ENCODE data around the gene AGMO.

DNA sequence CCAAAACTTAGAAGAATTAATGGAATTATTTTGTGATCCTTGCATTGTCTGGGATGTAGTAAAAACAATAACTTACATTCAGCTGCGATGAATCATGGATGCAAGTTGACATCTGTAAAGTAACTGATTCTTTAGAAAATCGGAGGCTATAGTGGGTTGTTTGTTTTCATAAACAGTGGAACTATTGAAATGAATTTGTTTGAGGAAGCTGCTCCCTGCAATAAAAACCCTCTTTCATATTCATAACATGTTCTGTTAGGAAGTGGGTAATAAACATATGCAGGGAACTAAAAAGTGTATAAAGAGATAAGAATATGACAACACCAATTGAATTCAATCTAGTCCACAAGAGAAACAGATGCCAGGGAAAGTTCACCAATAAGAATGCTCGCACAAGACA is 53.6 kb downstream of the AGMO start:
- TF ChIP-seq, protein P1, sequence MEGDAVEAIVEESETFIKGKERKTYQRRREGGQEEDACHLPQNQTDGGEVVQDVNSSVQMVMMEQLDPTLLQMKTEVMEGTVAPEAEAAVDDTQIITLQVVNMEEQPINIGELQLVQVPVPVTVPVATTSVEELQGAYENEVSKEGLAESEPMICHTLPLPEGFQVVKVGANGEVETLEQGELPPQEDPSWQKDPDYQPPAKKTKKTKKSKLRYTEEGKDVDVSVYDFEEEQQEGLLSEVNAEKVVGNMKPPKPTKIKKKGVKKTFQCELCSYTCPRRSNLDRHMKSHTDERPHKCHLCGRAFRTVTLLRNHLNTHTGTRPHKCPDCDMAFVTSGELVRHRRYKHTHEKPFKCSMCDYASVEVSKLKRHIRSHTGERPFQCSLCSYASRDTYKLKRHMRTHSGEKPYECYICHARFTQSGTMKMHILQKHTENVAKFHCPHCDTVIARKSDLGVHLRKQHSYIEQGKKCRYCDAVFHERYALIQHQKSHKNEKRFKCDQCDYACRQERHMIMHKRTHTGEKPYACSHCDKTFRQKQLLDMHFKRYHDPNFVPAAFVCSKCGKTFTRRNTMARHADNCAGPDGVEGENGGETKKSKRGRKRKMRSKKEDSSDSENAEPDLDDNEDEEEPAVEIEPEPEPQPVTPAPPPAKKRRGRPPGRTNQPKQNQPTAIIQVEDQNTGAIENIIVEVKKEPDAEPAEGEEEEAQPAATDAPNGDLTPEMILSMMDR (IDR thresholded peaks at IDR 0.05; ENCODE audit: poor library complexity), result no peak
- TF ChIP-seq EZH2 (IDR thresholded peaks at IDR 0.05; ENCODE audit: borderline replicate concordance) (no peak), EZH2phosphoT487 (IDR thresholded peaks at IDR 0.05; ENCODE audit: low read depth, severe bottlenecking, unreplicated experiment) (no peak)

Data from hepatocyte (in vitro differentiated cells).